CD14-positive monocyte (primary cell): Measurements from ENCODE around the gene COA5. TPM values are rescaled to one million over a fixed set of nuclear protein-coding genes. Genes with fewer than 3 reads are reported as not detected.

Experiments
- DNase-seq, 3 donors: peaks; one replicate each; pipeline ENCODE4 v3.0.0-alpha.2; 2011 to 2022
- H2AFZ ChIP-seq: 2 replicates; pipeline ENCODE4 v1.6.0; 2012; ENCODE audit warnings: mild to moderate bottlenecking, low read depth, low read length, inconsistent platforms; ENCODE audit not compliant: insufficient read depth, poor library complexity, severe bottlenecking
- H3K27ac ChIP-seq, 2 donors: 1 replicate in 1 of 2; 2 replicates in 1 of 2; pipeline ENCODE4 v1.5.1; 2012 to 2013; ENCODE audit warnings: low read length in 2 of 2, control low read depth in 1 of 2, inconsistent platforms in 1 of 2, low read depth in 1 of 2, mild to moderate bottlenecking in 1 of 2
- H3K27me3 ChIP-seq, 2 donors: one replicate each; pipeline versions ENCODE4 v1.6.0 to v1.6.1; 2011 to 2013; ENCODE audit warnings: low read length in 2 of 2; ENCODE audit not compliant: control insufficient read depth in 2 of 2, insufficient read depth in 2 of 2
- H3K36me3 ChIP-seq, 2 donors: replicated peaks in 1 of 2; 1 replicate in 1 of 2; 2 replicates in 1 of 2; pipeline versions ENCODE4 v1.5.1 to v1.6.1; 2012 to 2013; ENCODE audit warnings: low read length in 2 of 2, control low read depth in 1 of 2, inconsistent platforms in 1 of 2, mild to moderate bottlenecking in 1 of 2; ENCODE audit not compliant: insufficient read depth in 2 of 2, control insufficient read depth in 1 of 2
- H3K4me1 ChIP-seq, 2 donors: 1 replicate in 1 of 2; 2 replicates in 1 of 2; pipeline versions ENCODE4 v1.5.1 to v1.6.1; 2012 to 2013; ENCODE audit warnings: low read length in 2 of 2, control low read depth in 1 of 2, inconsistent platforms in 1 of 2, mild to moderate bottlenecking in 1 of 2, moderate library complexity in 1 of 2; ENCODE audit not compliant: insufficient read depth in 2 of 2, control insufficient read depth in 1 of 2
- H3K4me2 ChIP-seq: replicated peaks from 2 replicates; pipeline ENCODE3; 2012; ENCODE audit warnings: low read length, moderate library complexity, mild to moderate bottlenecking; ENCODE audit not compliant: poor library complexity, severe bottlenecking; ENCODE audit errors: extremely low read depth
- H3K4me3 ChIP-seq, 3 experiments: fragments of 200-600 bp in 1 of 3; sonication (generic) in 1 of 3; replicated peaks in 1 of 3; 1 replicate in 2 of 3; 2 replicates in 1 of 3; pipeline ENCODE4 v1.5.1; 2011 to 2013; ENCODE audit warnings: low read length in 3 of 3, mild to moderate bottlenecking in 3 of 3, control low read depth in 2 of 3, low read depth in 2 of 3, inconsistent platforms in 1 of 3, moderate library complexity in 1 of 3
- H3K79me2 ChIP-seq: 2 replicates; pipeline ENCODE4 v1.6.0; 2012; ENCODE audit warnings: mild to moderate bottlenecking, control low read depth, inconsistent platforms, low read length, moderate library complexity; ENCODE audit not compliant: insufficient read depth
- H3K9ac ChIP-seq: 2 replicates; pipeline ENCODE4 v1.6.0; 2017; ENCODE audit warnings: low read length, mild to moderate bottlenecking; ENCODE audit not compliant: insufficient read depth, poor library complexity, severe bottlenecking
- H3K9me3 ChIP-seq, 2 donors: replicated peaks in 1 of 2; 1 replicate in 1 of 2; 2 replicates in 1 of 2; pipeline versions ENCODE4 v1.5.1 to v1.6.1; 2012 to 2013; ENCODE audit warnings: low read length in 2 of 2, control low read depth in 1 of 2; ENCODE audit not compliant: control insufficient read depth in 1 of 2, insufficient read depth in 1 of 2
- H4K20me1 ChIP-seq: 2 replicates; pipeline ENCODE4 v1.6.0; 2012; ENCODE audit warnings: mild to moderate bottlenecking, low read length, control low read depth, moderate library complexity; ENCODE audit not compliant: insufficient read depth
- H3K27ac Mint-ChIP-seq, 7 donors: one replicate each; pipeline ENCODE4 v1.8.0; 2020; ENCODE audit warnings: mild to moderate bottlenecking in 7 of 7, mixed read lengths in 7 of 7, moderate library complexity in 6 of 7, inconsistent platforms in 2 of 7
- H3K27me3 Mint-ChIP-seq, 3 donors: one replicate each; pipeline ENCODE4 v1.8.0; 2021 to 2022; ENCODE audit warnings: low read depth in 3 of 3, mild to moderate bottlenecking in 3 of 3, mixed read lengths in 3 of 3, moderate library complexity in 3 of 3, inconsistent platforms in 1 of 3
- H3K36me3 Mint-ChIP-seq, 2 donors: one replicate each; pipeline ENCODE4 v1.8.0; 2020; ENCODE audit warnings: mixed read lengths in 2 of 2, inconsistent platforms in 1 of 2, mild to moderate bottlenecking in 1 of 2
- H3K4me1 Mint-ChIP-seq: one replicate; pipeline ENCODE4 v1.8.0; 2020; ENCODE audit warnings: mild to moderate bottlenecking, mixed read lengths
- H3K4me3 Mint-ChIP-seq, 2 donors: one replicate each; pipeline ENCODE4 v1.8.0; 2020; ENCODE audit warnings: mild to moderate bottlenecking in 2 of 2, mixed read lengths in 2 of 2, moderate library complexity in 1 of 2
- H3K9me3 Mint-ChIP-seq, 7 donors: one replicate each; pipeline ENCODE4 v1.8.0; 2020 to 2022; ENCODE audit warnings: mixed read lengths in 7 of 7, mild to moderate bottlenecking in 6 of 7, moderate library complexity in 6 of 7, inconsistent platforms in 2 of 7
- WGBS: methylation state at CpG from one replicate; pipeline ENCODE4 v1.1.5; 2013; ENCODE audit warnings: missing lambda C conversion rate; ENCODE audit not compliant: insufficient coverage; 5-methylcytosine and 5-hydroxymethylcytosine counted together
- intact Hi-C, 2 donors: fragments of 100-400 bp; cut with micrococcal nuclease; formaldehyde crosslinking; loops; one replicate each; pipeline versions ENCODE4 v1.15.0 to v1.15.1; 2023
- polyA plus RNA-seq, 3 donors: library from polyadenylated mRNA; depleted of rRNA in 1 of 3; unstranded in 2 of 3; stranded (reverse) in 1 of 3; fragments of 300-500 nt in 2 of 3; fragments of >200 nt in 1 of 3; fragmentation: Illumina TruSeq in 2 of 3; gene quantifications; 1 replicate in 2 of 3; 2 replicates in 1 of 3; pipeline ENCODE4 v1.2.3, GENCODE V29; 2012 to 2021
- TF ChIP-seq, protein P1 (sequence below): fragments of 200-600 bp; IDR thresholded peaks from one replicate; pipeline ENCODE4 v1.8.0; 2022; ENCODE audit warnings: antibody characterized with exemption, mild to moderate bottlenecking

The COA5 gene
- polyA plus RNA-seq, 3 donors, result 27.3 to 42.9 (median 39.0) TPM

DNA sequence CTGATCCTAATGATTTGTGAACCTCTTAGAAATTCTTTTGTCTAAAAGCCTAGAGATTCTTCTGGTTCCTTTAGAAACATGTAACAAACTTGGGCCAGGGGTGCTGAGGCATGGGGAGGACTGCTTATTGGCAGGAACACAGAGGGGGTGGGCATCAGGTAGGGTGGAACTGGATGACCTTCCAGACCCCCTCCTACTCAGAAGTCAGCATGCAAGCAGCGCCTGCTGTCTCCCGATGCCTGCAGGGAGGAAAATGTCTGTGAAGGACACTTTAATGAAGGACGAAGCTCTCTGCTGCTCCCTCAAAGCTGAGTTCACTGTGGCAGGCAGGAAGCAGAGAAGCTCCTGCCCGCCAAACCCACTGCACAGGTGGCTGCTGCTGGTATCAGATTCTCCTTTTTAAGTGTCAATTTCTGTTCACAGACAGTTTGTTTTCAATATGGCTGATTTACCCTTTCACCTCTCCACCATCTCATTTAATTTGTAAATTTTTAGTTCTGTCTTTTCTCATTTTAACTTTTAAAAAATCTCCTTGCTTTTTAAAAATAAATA, 19.4 kb downstream of the COA5 start:
- H3K4me3 ChIP-seq, result no peak overlapping the region
- H3K27ac Mint-ChIP-seq, result peak overlapping the region in 1 of 7 donors; percentile 40
- no peak overlapping the region for H2AFZ ChIP-seq
- no peaks in the 10 kb centered on the region for H3K27me3 ChIP-seq
- TF ChIP-seq, protein P1, sequence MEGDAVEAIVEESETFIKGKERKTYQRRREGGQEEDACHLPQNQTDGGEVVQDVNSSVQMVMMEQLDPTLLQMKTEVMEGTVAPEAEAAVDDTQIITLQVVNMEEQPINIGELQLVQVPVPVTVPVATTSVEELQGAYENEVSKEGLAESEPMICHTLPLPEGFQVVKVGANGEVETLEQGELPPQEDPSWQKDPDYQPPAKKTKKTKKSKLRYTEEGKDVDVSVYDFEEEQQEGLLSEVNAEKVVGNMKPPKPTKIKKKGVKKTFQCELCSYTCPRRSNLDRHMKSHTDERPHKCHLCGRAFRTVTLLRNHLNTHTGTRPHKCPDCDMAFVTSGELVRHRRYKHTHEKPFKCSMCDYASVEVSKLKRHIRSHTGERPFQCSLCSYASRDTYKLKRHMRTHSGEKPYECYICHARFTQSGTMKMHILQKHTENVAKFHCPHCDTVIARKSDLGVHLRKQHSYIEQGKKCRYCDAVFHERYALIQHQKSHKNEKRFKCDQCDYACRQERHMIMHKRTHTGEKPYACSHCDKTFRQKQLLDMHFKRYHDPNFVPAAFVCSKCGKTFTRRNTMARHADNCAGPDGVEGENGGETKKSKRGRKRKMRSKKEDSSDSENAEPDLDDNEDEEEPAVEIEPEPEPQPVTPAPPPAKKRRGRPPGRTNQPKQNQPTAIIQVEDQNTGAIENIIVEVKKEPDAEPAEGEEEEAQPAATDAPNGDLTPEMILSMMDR, result no peak
- H3K9me3 ChIP-seq, result peaks cover 0 to 1% of the 10 kb centered on the region in 2 donors
- no peak overlapping the region for H3K4me3 Mint-ChIP-seq
- no peaks in the 10 kb centered on the region for H3K79me2 ChIP-seq
- intact Hi-C loops, result no loop called here
- DNase-seq, result no peak
- peaks cover 0 to 8% (median 2%) of the 10 kb centered on the region in 7 donors for H3K9me3 Mint-ChIP-seq
- H3K27me3 Mint-ChIP-seq, result peaks cover 0 to 1% (median 0%) of the 10 kb centered on the region in 3 donors
- 100% methylated on average over 3 of the region's 4 CpGs for WGBS
- H3K9ac ChIP-seq, result no peak overlapping the region
- no peak overlapping the region for H3K27ac ChIP-seq
- peaks cover 83 to 85% of the 10 kb centered on the region in 2 donors for H3K36me3 Mint-ChIP-seq
- H4K20me1 ChIP-seq, result peaks cover 8% of the 10 kb centered on the region
- no peaks in the 10 kb centered on the region for H3K4me1 ChIP-seq
- no peaks in the 10 kb centered on the region for H3K4me1 Mint-ChIP-seq
- H3K4me2 ChIP-seq, result no peak overlapping the region
- H3K36me3 ChIP-seq, result peaks cover 75 to 100% of the 10 kb centered on the region in 2 donors

DNA sequence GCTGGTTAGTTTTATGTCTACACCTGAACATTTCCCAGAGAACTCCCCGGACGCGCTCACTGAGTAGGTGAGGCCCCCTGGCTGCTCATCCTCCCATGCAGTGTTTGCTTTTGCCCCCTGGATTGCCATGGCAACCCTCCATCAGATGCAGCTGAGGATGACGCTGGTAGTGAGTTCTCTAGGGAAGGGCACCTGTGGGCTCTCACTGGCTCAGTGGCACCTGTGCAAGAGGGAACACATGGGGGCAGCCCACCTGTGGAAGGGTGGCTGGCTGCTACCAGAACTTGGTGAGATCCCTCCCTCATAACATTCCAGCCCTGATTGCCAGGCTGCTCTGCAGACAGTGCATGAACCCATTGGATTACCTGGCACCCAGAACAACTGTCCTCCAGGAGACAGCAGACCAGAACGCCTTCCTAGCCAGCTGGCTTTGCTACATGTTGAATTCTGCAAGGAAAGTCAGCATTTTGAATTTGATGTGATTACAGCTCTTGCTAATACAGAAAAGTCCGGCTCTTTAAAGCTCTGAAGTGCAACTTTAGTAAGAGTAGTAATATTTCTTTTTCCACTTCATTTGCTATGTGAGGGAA, 21.7 kb downstream of the COA5 start:
- intact Hi-C loops, result no loop called here
- H3K79me2 ChIP-seq, result no peaks in the 10 kb centered on the region
- peak overlapping the region in 1 of 7 donors; percentile 61 for H3K27ac Mint-ChIP-seq
- H3K4me3 Mint-ChIP-seq, result no peak overlapping the region
- H4K20me1 ChIP-seq, result peaks cover 8% of the 10 kb centered on the region
- no peak overlapping the region for H3K27ac ChIP-seq
- peaks cover 0 to 1% (median 0%) of the 10 kb centered on the region in 3 donors for H3K27me3 Mint-ChIP-seq
- H3K4me2 ChIP-seq, result no peak overlapping the region
- no peaks in the 10 kb centered on the region for H3K27me3 ChIP-seq
- H3K36me3 Mint-ChIP-seq, result peaks cover 85 to 88% of the 10 kb centered on the region in 2 donors
- TF ChIP-seq, protein P1, result no peak
- no peak overlapping the region for H3K4me3 ChIP-seq
- no peak overlapping the region for H3K9ac ChIP-seq
- H3K36me3 ChIP-seq, result peaks cover 87 to 100% of the 10 kb centered on the region in 2 donors
- no peaks in the 10 kb centered on the region for H3K9me3 ChIP-seq
- H3K4me1 Mint-ChIP-seq, result no peaks in the 10 kb centered on the region
- no peak overlapping the region for H2AFZ ChIP-seq
- peaks cover 0 to 1% (median 0%) of the 10 kb centered on the region in 7 donors for H3K9me3 Mint-ChIP-seq
- no peak for DNase-seq
- no peaks in the 10 kb centered on the region for H3K4me1 ChIP-seq
- WGBS, result 83% methylated on average over 1 of the region's 6 CpGs
